ENCODE data around the gene PLOD2. TPM values are rescaled to one million over a fixed set of nuclear protein-coding genes. Genes with fewer than 3 reads are reported as not detected.

Gene PLOD2
- total RNA-seq, 1 donor from 2014 or later, result 29.2 TPM

GRCh38 chr3:146161663-146162002 is 649 bp upstream of the PLOD2 start:
- Histone ChIP-seq H3K27ac (no peak overlapping the region), H3K79me2 (ENCODE audit: low read depth) (no peaks in the 10 kb centered on the region), H4K20me1 (ENCODE audit: low read depth) (no peaks in the 10 kb centered on the region), H3K4me2 (peak overlapping the region; percentile 84), H3K36me3 (no peaks in the 10 kb centered on the region), H3F3A (ENCODE audit: low read depth) (peaks cover 17% of the 10 kb centered on the region), H3K9ac (no peak overlapping the region), H3K4me1 (peaks cover 6% of the 10 kb centered on the region), H3K4me3 (peak overlapping the region; percentile 66), H2AFZ (replicated peaks) (peak overlapping the region; percentile 99), H3K9me3 (ENCODE audit: low read depth) (no peaks in the 10 kb centered on the region), H3K27me3 (peaks cover 24% of the 10 kb centered on the region)
- no peak overlapping the region for H3K27ac Mint-ChIP-seq
- peak overlapping the region; percentile 83 for H3K4me3 Mint-ChIP-seq
- H3K9me3 Mint-ChIP-seq, result no peaks in the 10 kb centered on the region
- peaks cover 2% of the 10 kb centered on the region for H3K27me3 Mint-ChIP-seq (ENCODE audit: insufficient read depth, low read depth)
- H3K36me3 Mint-ChIP-seq, result no peaks in the 10 kb centered on the region
- peak; percentile 27 for DNase-seq (ENCODE audit: low spot score)
- H3K4me1 Mint-ChIP-seq, result peaks cover 9% of the 10 kb centered on the region
- TF ChIP-seq EZH2 (IDR thresholded peaks at IDR 0.05) (no peak), EZH2phosphoT487 (IDR thresholded peaks at IDR 0.05) (no peak)
- TF ChIP-seq, protein P1, sequence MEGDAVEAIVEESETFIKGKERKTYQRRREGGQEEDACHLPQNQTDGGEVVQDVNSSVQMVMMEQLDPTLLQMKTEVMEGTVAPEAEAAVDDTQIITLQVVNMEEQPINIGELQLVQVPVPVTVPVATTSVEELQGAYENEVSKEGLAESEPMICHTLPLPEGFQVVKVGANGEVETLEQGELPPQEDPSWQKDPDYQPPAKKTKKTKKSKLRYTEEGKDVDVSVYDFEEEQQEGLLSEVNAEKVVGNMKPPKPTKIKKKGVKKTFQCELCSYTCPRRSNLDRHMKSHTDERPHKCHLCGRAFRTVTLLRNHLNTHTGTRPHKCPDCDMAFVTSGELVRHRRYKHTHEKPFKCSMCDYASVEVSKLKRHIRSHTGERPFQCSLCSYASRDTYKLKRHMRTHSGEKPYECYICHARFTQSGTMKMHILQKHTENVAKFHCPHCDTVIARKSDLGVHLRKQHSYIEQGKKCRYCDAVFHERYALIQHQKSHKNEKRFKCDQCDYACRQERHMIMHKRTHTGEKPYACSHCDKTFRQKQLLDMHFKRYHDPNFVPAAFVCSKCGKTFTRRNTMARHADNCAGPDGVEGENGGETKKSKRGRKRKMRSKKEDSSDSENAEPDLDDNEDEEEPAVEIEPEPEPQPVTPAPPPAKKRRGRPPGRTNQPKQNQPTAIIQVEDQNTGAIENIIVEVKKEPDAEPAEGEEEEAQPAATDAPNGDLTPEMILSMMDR (IDR thresholded peaks at IDR 0.05), result no peak

DNA sequence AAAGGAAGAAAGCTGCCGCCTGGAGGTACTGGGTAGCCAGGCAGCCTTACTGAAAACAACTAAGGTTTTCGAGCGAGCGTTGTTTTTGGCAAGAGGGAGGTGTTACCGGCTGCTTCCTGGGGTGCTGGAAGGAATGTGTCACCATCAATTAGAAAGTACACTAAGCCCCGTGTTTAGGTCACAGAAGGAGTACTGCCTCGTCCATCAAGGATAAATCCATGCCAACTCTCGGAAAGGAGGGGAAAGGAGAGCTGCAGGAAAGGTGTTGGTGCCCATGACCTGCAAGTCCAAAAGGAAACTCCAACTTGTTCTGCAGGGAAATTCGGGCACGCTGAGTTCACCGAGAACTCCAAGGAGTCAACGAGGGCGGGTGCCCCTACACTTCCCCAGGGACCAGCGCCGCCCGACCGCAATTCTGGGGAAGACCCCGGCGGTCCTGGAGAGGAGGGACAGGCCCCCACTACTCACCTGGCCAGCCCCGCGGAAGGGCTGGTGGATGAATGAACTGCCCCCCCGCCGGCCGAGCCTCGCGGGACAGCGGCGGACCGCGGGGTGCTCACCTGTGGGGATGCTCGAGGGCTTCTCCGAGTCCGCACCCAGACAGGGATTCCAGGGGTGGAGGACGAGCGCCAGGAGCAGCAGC is 542 bp downstream of the PLOD2 start:
- H3K4me2 ChIP-seq, result peak overlapping the region; percentile 84
- no peaks in the 10 kb centered on the region for H3K36me3 Mint-ChIP-seq
- TF ChIP-seq, protein P1 (IDR thresholded peaks at IDR 0.05), result peak; percentile 58
- TF ChIP-seq EZH2phosphoT487 (IDR thresholded peaks at IDR 0.05), result no peak
- H4K20me1 ChIP-seq (ENCODE audit: low read depth), result no peaks in the 10 kb centered on the region
- H3K27ac Mint-ChIP-seq, result peak overlapping the region; percentile 87
- H3F3A ChIP-seq (ENCODE audit: low read depth), result peaks cover 17% of the 10 kb centered on the region
- peaks cover 2% of the 10 kb centered on the region for H3K27me3 Mint-ChIP-seq (ENCODE audit: insufficient read depth, low read depth)
- H3K27me3 ChIP-seq, result peaks cover 24% of the 10 kb centered on the region
- H3K4me1 ChIP-seq, result peaks cover 6% of the 10 kb centered on the region
- H3K79me2 ChIP-seq (ENCODE audit: low read depth), result no peaks in the 10 kb centered on the region
- no peaks in the 10 kb centered on the region for H3K9me3 Mint-ChIP-seq
- H2AFZ ChIP-seq (replicated peaks), result peak overlapping the region; percentile 99
- no peak overlapping the region for H3K9ac ChIP-seq
- no peaks in the 10 kb centered on the region for H3K36me3 ChIP-seq
- H3K4me3 ChIP-seq, result peak overlapping the region; percentile 66
- H3K4me3 Mint-ChIP-seq, result peak overlapping the region; percentile 96
- H3K4me1 Mint-ChIP-seq, result peaks cover 9% of the 10 kb centered on the region
- H3K9me3 ChIP-seq (ENCODE audit: low read depth), result no peaks in the 10 kb centered on the region
- H3K27ac ChIP-seq, result no peak overlapping the region
- peak; percentile 91 for DNase-seq (ENCODE audit: low spot score)

DNA sequence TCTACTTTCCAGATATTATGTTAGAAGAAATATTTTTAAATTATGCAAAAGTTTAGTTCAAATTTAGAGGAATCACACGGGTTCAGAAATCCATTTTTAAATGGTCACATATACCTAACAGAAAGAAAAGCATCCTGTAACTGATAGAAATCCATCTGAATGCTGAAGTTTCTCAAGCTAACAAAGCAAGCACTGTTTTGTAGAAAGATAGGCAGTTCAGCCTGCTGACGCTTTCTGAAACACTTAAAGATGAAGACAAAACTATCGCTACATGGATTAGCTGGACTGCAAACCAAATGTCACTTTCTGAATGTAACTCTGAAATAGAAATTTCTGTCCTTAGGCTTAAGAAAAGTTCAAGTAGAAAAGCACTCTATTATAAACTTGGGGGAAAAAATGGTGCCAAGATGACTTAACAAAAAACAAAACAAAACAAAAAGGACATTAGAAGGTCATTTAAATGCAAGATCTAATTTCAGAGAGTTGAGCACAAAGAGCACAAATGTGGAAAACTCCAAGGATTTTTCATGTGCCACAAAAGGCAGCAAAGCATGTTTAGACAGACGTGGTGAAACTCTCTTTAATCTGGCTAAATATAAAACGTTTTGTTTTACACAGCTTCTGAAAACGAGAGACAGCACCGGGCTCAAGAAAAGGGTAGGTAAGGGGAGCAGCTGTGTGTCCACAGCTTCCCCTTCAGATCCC is 1.2 kb downstream of the PLOD2 start:
- peak overlapping the region; percentile 66 for H3K4me3 ChIP-seq
- no peak overlapping the region for H3K9ac ChIP-seq
- H4K20me1 ChIP-seq (ENCODE audit: low read depth), result no peaks in the 10 kb centered on the region
- H3K36me3 Mint-ChIP-seq, result no peaks in the 10 kb centered on the region
- peaks cover 17% of the 10 kb centered on the region for H3F3A ChIP-seq (ENCODE audit: low read depth)
- H3K9me3 Mint-ChIP-seq, result no peaks in the 10 kb centered on the region
- peak overlapping the region; percentile 87 for H3K27ac Mint-ChIP-seq
- no peaks in the 10 kb centered on the region for H3K9me3 ChIP-seq (ENCODE audit: low read depth)
- H3K4me3 Mint-ChIP-seq, result peak overlapping the region; percentile 96
- H3K79me2 ChIP-seq (ENCODE audit: low read depth), result no peaks in the 10 kb centered on the region
- TF ChIP-seq EZH2phosphoT487 (IDR thresholded peaks at IDR 0.05), result no peak
- TF ChIP-seq EZH2 (IDR thresholded peaks at IDR 0.05), result no peak
- TF ChIP-seq, protein P1 (IDR thresholded peaks at IDR 0.05), result no peak
- peaks cover 9% of the 10 kb centered on the region for H3K4me1 Mint-ChIP-seq
- no peak for DNase-seq (ENCODE audit: low spot score)
- peaks cover 2% of the 10 kb centered on the region for H3K27me3 Mint-ChIP-seq (ENCODE audit: insufficient read depth, low read depth)
- no peak overlapping the region for H3K27ac ChIP-seq
- H3K36me3 ChIP-seq, result no peaks in the 10 kb centered on the region
- H3K4me1 ChIP-seq, result peaks cover 6% of the 10 kb centered on the region
- peak overlapping the region; percentile 84 for H3K4me2 ChIP-seq
- H3K27me3 ChIP-seq, result peaks cover 24% of the 10 kb centered on the region
- H2AFZ ChIP-seq (replicated peaks), result peak overlapping the region; percentile 63
